ENCODE measurements around the gene C21orf58. TPM values are rescaled to one million over a fixed set of nuclear protein-coding genes. Genes with fewer than 3 reads are reported as not detected.
"Not testable (repeated sequence)": the region's sequence is repeated elsewhere in the genome, so short reads cannot be mapped to it uniquely, and the experiment has no call there.

C21orf58 gene
- total RNA-seq, 2 experiments from 2014 or later = 59.0 to 65.4 TPM

DNA sequence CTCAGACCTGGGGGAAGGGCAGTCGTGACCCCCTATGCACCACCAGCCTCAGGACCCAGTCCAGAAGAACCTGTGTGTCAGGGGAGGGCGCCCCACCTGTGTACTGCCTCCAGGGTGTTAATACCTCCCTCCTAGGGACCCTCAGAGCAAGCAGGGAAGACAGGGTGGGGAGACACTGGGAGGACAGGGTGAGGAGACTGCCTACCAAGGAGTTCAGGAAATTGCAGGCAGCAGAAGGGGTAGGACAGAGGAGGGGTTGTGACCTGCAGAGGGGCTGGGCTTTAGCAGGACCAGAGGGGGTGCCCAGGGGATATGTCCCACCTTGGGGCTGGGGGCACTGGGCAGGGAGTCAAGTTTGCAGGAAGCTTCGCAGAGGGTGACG is 5.2 kb downstream of the C21orf58 start:
- Mint-ChIP-seq H3K27ac (no peak overlapping the region), H3K27me3 (ENCODE audit: low read depth) (no peaks in the 10 kb centered on the region)
- POLR2A ChIA-PET = no interaction called here

GRCh38 chr21:46317710-46318463 is 5.8 kb downstream of the C21orf58 start:
- Mint-ChIP-seq H3K4me3 (no peak overlapping the region), H3K4me1 (ENCODE audit: low read depth) (peaks cover 28% of the 10 kb centered on the region), H3K27me3 (ENCODE audit: low read depth) (no peaks in the 10 kb centered on the region), H3K9me3 (ENCODE audit: insufficient read depth) (no peaks in the 10 kb centered on the region), H3K36me3 (ENCODE audit: low read depth) (peaks cover 63% of the 10 kb centered on the region), H3K27ac (no peak overlapping the region)
- DNase-seq = no peak
- ChIA-PET CTCF (no interaction called here), POLR2A (no interaction called here)
- ATAC-seq = no peak

More for the DNA sequence above, 5.2 kb downstream of the C21orf58 start:
- H3K9me3 Mint-ChIP-seq (ENCODE audit: insufficient read depth) = no peaks in the 10 kb centered on the region
- no peak for ATAC-seq
- CTCF ChIA-PET = no interaction called here
- peaks cover 28% of the 10 kb centered on the region for H3K4me1 Mint-ChIP-seq (ENCODE audit: low read depth)
- H3K36me3 Mint-ChIP-seq (ENCODE audit: low read depth) = peaks cover 62% of the 10 kb centered on the region
- no peak overlapping the region for H3K4me3 Mint-ChIP-seq
- no peak for DNase-seq

DNA sequence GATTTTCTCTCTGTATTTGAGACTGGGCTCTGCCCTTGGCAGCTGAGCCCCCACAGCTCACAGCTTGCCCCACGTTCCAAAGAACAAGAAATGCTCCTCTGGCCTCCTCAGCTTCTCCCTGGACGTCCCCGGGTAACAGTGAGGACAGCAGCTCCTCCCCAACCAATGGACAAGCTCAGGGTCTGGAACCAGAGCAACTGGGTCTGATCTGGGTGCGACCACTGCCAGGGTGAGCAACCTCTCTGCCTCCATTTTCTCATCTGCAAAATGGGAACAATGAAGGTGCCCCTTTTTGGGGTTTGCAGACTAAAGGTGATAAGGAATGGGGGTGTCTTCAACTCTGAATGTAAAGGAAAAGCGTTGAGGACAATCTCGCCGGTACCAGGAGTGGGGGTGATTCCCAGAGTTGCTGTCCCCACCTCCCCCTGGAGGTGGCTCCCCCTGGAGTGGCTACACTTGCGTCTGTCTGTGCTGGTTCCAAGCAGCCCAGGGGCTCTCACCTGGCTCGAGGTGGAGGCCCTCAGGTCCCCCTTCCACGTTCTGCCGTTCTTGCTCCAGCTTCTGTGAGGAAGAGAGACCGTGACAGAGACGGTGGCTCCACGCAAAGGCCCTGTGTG is 6.9 kb downstream of the C21orf58 start:
- DNase-seq = no peak
- Mint-ChIP-seq H3K27ac (no peak overlapping the region), H3K4me1 (ENCODE audit: low read depth) (peaks cover 25% of the 10 kb centered on the region), H3K9me3 (ENCODE audit: insufficient read depth) (no peaks in the 10 kb centered on the region), H3K36me3 (ENCODE audit: low read depth) (peaks cover 59% of the 10 kb centered on the region), H3K4me3 (no peak overlapping the region), H3K27me3 (ENCODE audit: low read depth) (no peaks in the 10 kb centered on the region)
- no peak for ATAC-seq
- CTCF ChIA-PET = no interaction called here
- POLR2A ChIA-PET = interaction anchor here (0.6 kb wide), 1 partner anchor 32 kb away, joined by 4 read pairs; the partner anchor contains the start of gene MCM3AP

GRCh38 chr21:46314441-46315020 is 9.1 kb downstream of the C21orf58 start:
- POLR2A ChIA-PET = no interaction called here
- DNase-seq = no peak
- no peak for ATAC-seq
- Mint-ChIP-seq H3K27ac (no peak overlapping the region), H3K4me1 (ENCODE audit: low read depth) (peaks cover 6% of the 10 kb centered on the region), H3K27me3 (ENCODE audit: low read depth) (no peaks in the 10 kb centered on the region), H3K4me3 (no peak overlapping the region), H3K9me3 (ENCODE audit: insufficient read depth) (no peaks in the 10 kb centered on the region), H3K36me3 (ENCODE audit: low read depth) (peaks cover 55% of the 10 kb centered on the region)
- CTCF ChIA-PET = no interaction called here

DNA sequence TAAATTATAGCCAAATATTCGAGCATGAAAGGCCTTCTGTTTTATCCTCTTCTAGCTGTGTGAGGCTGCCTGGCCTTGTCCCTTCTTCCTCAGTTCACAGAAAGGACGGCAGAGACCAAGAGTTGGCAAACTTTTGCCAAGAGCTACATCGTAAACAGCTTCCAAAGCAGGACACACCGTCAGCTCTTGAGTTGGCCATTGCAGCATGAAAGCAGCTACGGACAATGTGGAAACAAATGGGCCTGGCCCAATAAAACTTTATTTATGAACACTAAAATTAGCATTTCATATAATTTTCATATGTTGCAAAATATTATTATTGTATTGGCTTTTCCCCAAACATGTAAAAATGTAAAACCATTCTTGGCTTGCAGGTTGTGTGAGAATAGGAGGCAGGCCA is 10.7 kb downstream of the C21orf58 start:
- no peak overlapping the region for H3K4me3 Mint-ChIP-seq
- POLR2A ChIA-PET = interaction anchor here (0.6 kb wide), 1 partner anchor 17 kb away, joined by 4 read pairs; no protein-coding TSS in a partner anchor

GRCh38 chr21:46311568-46311967 is 12.1 kb downstream of the C21orf58 start:
- H3K4me1 Mint-ChIP-seq (ENCODE audit: low read depth) = no peaks in the 10 kb centered on the region
- ChIA-PET POLR2A (no interaction called here), CTCF (no interaction called here)
- H3K9me3 Mint-ChIP-seq (ENCODE audit: insufficient read depth) = no peaks in the 10 kb centered on the region
- no peak for DNase-seq
- no peak for ATAC-seq
- no peaks in the 10 kb centered on the region for H3K27me3 Mint-ChIP-seq (ENCODE audit: low read depth)
- peaks cover 56% of the 10 kb centered on the region for H3K36me3 Mint-ChIP-seq (ENCODE audit: low read depth)
- no peak overlapping the region for H3K4me3 Mint-ChIP-seq
- no peak overlapping the region for H3K27ac Mint-ChIP-seq

More for the DNA sequence above, 10.7 kb downstream of the C21orf58 start:
- H3K36me3 Mint-ChIP-seq (ENCODE audit: low read depth) = peaks cover 49% of the 10 kb centered on the region
- ATAC-seq (no peak), DNase-seq (no peak)
- no peak overlapping the region for H3K27ac Mint-ChIP-seq
- CTCF ChIA-PET = no interaction called here
- no peaks in the 10 kb centered on the region for H3K27me3 Mint-ChIP-seq (ENCODE audit: low read depth)
- no peaks in the 10 kb centered on the region for H3K9me3 Mint-ChIP-seq (ENCODE audit: insufficient read depth)
- no peaks in the 10 kb centered on the region for H3K4me1 Mint-ChIP-seq (ENCODE audit: low read depth)

GRCh38 chr21:46310260-46310659 is 13.4 kb downstream of the C21orf58 start:
- DNase-seq; CTCF ChIA-PET; H3K4me3 Mint-ChIP-seq; H3K27ac Mint-ChIP-seq; H3K4me1 Mint-ChIP-seq (ENCODE audit: low read depth); ATAC-seq; H3K27me3 Mint-ChIP-seq (ENCODE audit: low read depth); H3K9me3 Mint-ChIP-seq (ENCODE audit: insufficient read depth): not testable (repeated sequence)
- POLR2A ChIA-PET = interaction anchor here (0.6 kb wide), 1 partner anchor 13 kb away, joined by 5 read pairs; no protein-coding TSS in a partner anchor
- peaks cover 50% of the 10 kb centered on the region for H3K36me3 Mint-ChIP-seq (ENCODE audit: low read depth)

- no peaks in the 10 kb centered on the region for H3K9me3 Mint-ChIP-seq (ENCODE audit: insufficient read depth)
- H3K4me1 Mint-ChIP-seq (ENCODE audit: low read depth) = no peaks in the 10 kb centered on the region
- no peaks in the 10 kb centered on the region for H3K27me3 Mint-ChIP-seq (ENCODE audit: low read depth)
- ChIA-PET CTCF (no interaction called here), POLR2A (interaction anchor here (0.6 kb wide), 1 partner anchor 12 kb away, joined by 3 read pairs; no protein-coding TSS in a partner anchor)
- ATAC-seq (no peak), DNase-seq (no peak)
- peaks cover 52% of the 10 kb centered on the region for H3K36me3 Mint-ChIP-seq (ENCODE audit: low read depth)
- no peak overlapping the region for H3K27ac Mint-ChIP-seq
- no peak overlapping the region for H3K4me3 Mint-ChIP-seq
These were observed 15.2 kb downstream of the C21orf58 start for GRCh38 chr21:46308431-46308830.

DNA sequence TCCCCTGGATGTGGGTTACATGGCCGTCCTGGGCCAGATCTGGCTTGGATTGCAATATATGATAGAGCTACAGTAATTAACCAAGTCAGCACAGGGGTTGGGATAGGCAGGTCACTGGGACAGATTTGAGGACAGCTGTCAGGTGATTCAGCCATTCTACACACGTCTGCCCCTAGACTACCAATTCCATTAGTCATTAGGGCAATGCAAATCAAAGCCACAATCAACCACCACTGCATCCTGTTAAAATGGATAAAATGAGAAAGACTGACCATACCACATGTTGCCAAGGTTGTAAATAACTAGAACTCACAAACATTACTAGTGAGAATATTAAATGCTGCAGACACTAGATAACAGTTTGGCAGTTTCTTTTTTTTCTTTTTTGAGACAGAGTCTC is 16.0 kb downstream of the C21orf58 start:
- Mint-ChIP-seq H3K9me3 (ENCODE audit: insufficient read depth) (no peaks in the 10 kb centered on the region), H3K27me3 (ENCODE audit: low read depth) (no peaks in the 10 kb centered on the region), H3K36me3 (ENCODE audit: low read depth) (peaks cover 51% of the 10 kb centered on the region), H3K4me1 (ENCODE audit: low read depth) (no peaks in the 10 kb centered on the region), H3K4me3 (no peak overlapping the region), H3K27ac (no peak overlapping the region)
- no peak for ATAC-seq
- no peak for DNase-seq
- ChIA-PET CTCF (no interaction called here), POLR2A (interaction anchor here (1.0 kb wide), 1 partner anchor 10 kb away, joined by 3 read pairs; no protein-coding TSS in a partner anchor)

- POLR2A ChIA-PET = no interaction called here
- H3K36me3 Mint-ChIP-seq (ENCODE audit: low read depth) = peaks cover 54% of the 10 kb centered on the region
These were observed 18.7 kb downstream of the C21orf58 start for GRCh38 chr21:46304955-46305354.

DNA sequence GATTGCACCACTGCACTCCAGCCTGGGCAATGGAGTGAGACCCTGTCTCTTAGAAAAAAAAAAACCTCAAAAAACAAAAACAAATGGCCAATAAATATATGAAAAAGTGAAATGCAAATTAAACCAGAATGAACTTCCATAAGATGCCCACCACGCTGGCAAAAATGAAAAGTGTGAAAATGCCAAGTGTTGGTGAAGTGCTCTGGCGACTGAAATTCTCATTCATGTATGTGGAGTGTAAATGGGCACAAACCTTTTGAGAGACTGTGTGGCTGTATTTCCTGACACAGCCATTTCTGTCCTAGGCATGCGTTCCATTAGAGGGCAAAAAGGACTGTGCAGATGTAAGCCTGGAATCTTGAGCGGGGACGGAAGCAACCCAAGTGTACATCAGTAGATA is 19.2 kb downstream of the C21orf58 start:
- H3K4me3 Mint-ChIP-seq = no peak overlapping the region
- CTCF ChIA-PET = no interaction called here
- peaks cover 57% of the 10 kb centered on the region for H3K36me3 Mint-ChIP-seq (ENCODE audit: low read depth)
- no peak for ATAC-seq
- H3K27ac Mint-ChIP-seq = no peak overlapping the region
- H3K9me3 Mint-ChIP-seq (ENCODE audit: insufficient read depth) = no peaks in the 10 kb centered on the region
- no peak for DNase-seq
- H3K4me1 Mint-ChIP-seq (ENCODE audit: low read depth) = no peaks in the 10 kb centered on the region
- H3K27me3 Mint-ChIP-seq (ENCODE audit: low read depth) = no peaks in the 10 kb centered on the region
- POLR2A ChIA-PET = no interaction called here

More at GRCh38 chr21:46304955-46305354, 18.7 kb downstream of the C21orf58 start:
- no peak overlapping the region for H3K27ac Mint-ChIP-seq
- no peak overlapping the region for H3K4me3 Mint-ChIP-seq
- ATAC-seq (no peak), DNase-seq (no peak)
- H3K27me3 Mint-ChIP-seq (ENCODE audit: low read depth) = no peaks in the 10 kb centered on the region
- H3K9me3 Mint-ChIP-seq (ENCODE audit: insufficient read depth) = no peaks in the 10 kb centered on the region
- H3K4me1 Mint-ChIP-seq (ENCODE audit: low read depth) = no peaks in the 10 kb centered on the region
- CTCF ChIA-PET = no interaction called here

GRCh38 chr21:46301759-46302158 is 21.9 kb downstream of the C21orf58 start:
- H3K36me3 Mint-ChIP-seq (ENCODE audit: low read depth) = peaks cover 50% of the 10 kb centered on the region
- H3K4me3 Mint-ChIP-seq = no peak overlapping the region
- CTCF ChIA-PET = no interaction called here
- ATAC-seq (no peak), DNase-seq (no peak)
- POLR2A ChIA-PET = no interaction called here
- no peaks in the 10 kb centered on the region for H3K9me3 Mint-ChIP-seq (ENCODE audit: insufficient read depth)
- H3K27me3 Mint-ChIP-seq (ENCODE audit: low read depth) = no peaks in the 10 kb centered on the region
- H3K4me1 Mint-ChIP-seq (ENCODE audit: low read depth) = peaks cover 4% of the 10 kb centered on the region
- no peak overlapping the region for H3K27ac Mint-ChIP-seq
